Spleen (tissue), 11 donors: ENCODE results near the gene PROM1. TPM values are rescaled to one million over a fixed set of nuclear protein-coding genes. Genes with fewer than 3 reads are reported as not detected.
A peak's percentile ranks its signal among the peaks of the same experiment; 100 is the strongest.

ENCODE experiments used
- DNase-seq: peaks from one replicate; pipeline ENCODE4 v3.0.0-alpha.2; 2020
- H3K27ac ChIP-seq, 8 donors: fragments of 200-600 bp; sonication (generic) in 7 of 8; 1 replicate in 4 of 8; 2 replicates in 4 of 8; pipeline versions ENCODE4 v1.5.0 to v1.8.0; 2016 to 2021; ENCODE audit warnings: inconsistent platforms in 4 of 8, mild to moderate bottlenecking in 4 of 8, moderate library complexity in 1 of 8
- H3K27me3 ChIP-seq, 7 donors: fragments of 200-600 bp; sonication (generic) in 6 of 7; replicated peaks in 1 of 7; 1 replicate in 4 of 7; 2 replicates in 3 of 7; pipeline versions ENCODE4 v1.5.0 to v1.8.0; 2016 to 2021; ENCODE audit warnings: inconsistent platforms in 3 of 7, mild to moderate bottlenecking in 1 of 7
- H3K36me3 ChIP-seq, 6 donors: fragments of 200-600 bp; sonication (generic) in 5 of 6; 1 replicate in 4 of 6; 2 replicates in 2 of 6; pipeline versions ENCODE4 v1.5.0 to v1.8.0; 2016 to 2021; ENCODE audit warnings: inconsistent platforms in 2 of 6
- H3K4me1 ChIP-seq, 6 donors: fragments of 200-600 bp; sonication (generic) in 5 of 6; 1 replicate in 3 of 6; 2 replicates in 3 of 6; pipeline versions ENCODE4 v1.5.0 to v1.8.0; 2016 to 2021; ENCODE audit warnings: inconsistent platforms in 3 of 6
- H3K4me3 ChIP-seq, 8 donors: fragments of 200-600 bp; sonication (generic) in 7 of 8; 1 replicate in 4 of 8; 2 replicates in 4 of 8; pipeline versions ENCODE4 v1.5.0 to v1.8.0; 2016 to 2021; ENCODE audit warnings: inconsistent platforms in 4 of 8, mild to moderate bottlenecking in 4 of 8, moderate library complexity in 2 of 8
- H3K9me3 ChIP-seq, 8 donors: fragments of 200-600 bp; sonication (generic) in 7 of 8; 1 replicate in 4 of 8; 2 replicates in 4 of 8; pipeline versions ENCODE4 v1.5.0 to v1.8.0; 2016 to 2021; ENCODE audit warnings: inconsistent platforms in 4 of 8
- CTCF ChIP-seq, 11 experiments: fragments of 200-600 bp in 7 of 11; fragments of 450-650 bp in 4 of 11; sonication (generic) in 4 of 11; IDR thresholded peaks in 8 of 11; conservative IDR thresholded peaks in 3 of 11; 1 replicate in 7 of 11; 2 replicates in 4 of 11; pipeline versions ENCODE4 v1.4.0 to v1.8.0; 2016 to 2021; ENCODE audit warnings: antibody characterized with exemption in 11 of 11, inconsistent platforms in 4 of 11, mild to moderate bottlenecking in 1 of 11
- POLR2A ChIP-seq, 3 donors: fragments of 450-650 bp; IDR thresholded peaks; one replicate each; pipeline ENCODE4 v1.5.1; 2017; ENCODE audit warnings: antibody characterized with exemption in 3 of 3, mild to moderate bottlenecking in 1 of 3
- POLR2AphosphoS5 ChIP-seq, 3 donors: sonication (generic); formaldehyde crosslinking; IDR thresholded peaks; one replicate each; pipeline ENCODE4 v1.5.1; 2017; ENCODE audit warnings: antibody characterized with exemption in 3 of 3
- WGBS, 5 donors: extraction: QIAGEN DNeasy Blood & Tissue Kit in 3 of 5; methylation state at CpG; one replicate each; pipeline versions ENCODE4 v1.1.5 to v1.1.7; 2013 to 2018; 5-methylcytosine and 5-hydroxymethylcytosine counted together
- intact Hi-C: fragments of 100-400 bp; cut with DNase I; formaldehyde crosslinking; loops from one replicate; pipeline ENCODE4 v1.15.0; 2023; ENCODE audit warnings: low total_unique reads
- polyA plus RNA-seq, 3 donors: library from polyadenylated mRNA; stranded (reverse); fragments of 200-250 nt; gene quantifications; one replicate each; pipeline ENCODE4 v1.2.1, GENCODE V29; 2013
- total RNA-seq, 7 donors: library from RNA; depleted of rRNA in 3 of 7; stranded (reverse); fragments of >200 nt in 3 of 7; fragmentation: NEBNext Ultra II Directional in 4 of 7; extraction: Animal tissue kit (Norgen Biotek cat#: 25700) in 4 of 7; gene quantifications; one replicate each; pipeline versions ENCODE4 v1.1.0 to v1.2.1, GENCODE V29; 2016 to 2021
- donor health status: healthy with polysubstance abuse.
- donor health status: DM: no; HTN: no; CAD: no; lungs with moderate emphysema.
- donor health status: DM: no; HTN: no; CAD: no.
- donor health status: Bipolar disorder and iron deficiency.
- donor health status: healthy.
- donor health status: DM: no; HTN: no; CAD: no.
- donor health status: DM: yes; HTN: yes; CAD: no.

Gene PROM1
- total and polyA plus RNA-seq, 10 donors: 0.15 to 4.6 (median 0.93) TPM

GRCh38 chr4:16122784-16123183 is 39.0 kb upstream of the PROM1 start:
- intact Hi-C loops: no loop called here
- Histone ChIP-seq H3K27ac (peak overlapping the region in 1 of 8 donors; percentile 20), H3K9me3 (no peaks in the 10 kb centered on the region), H3K36me3 (no peaks in the 10 kb centered on the region), H3K4me3 (no peak overlapping the region), H3K4me1 (peaks cover 0 to 21% (median 0%) of the 10 kb centered on the region in 6 donors), H3K27me3 (no peaks in the 10 kb centered on the region)
- no peak for DNase-seq
- no peak for TF ChIP-seq POLR2AphosphoS5 (IDR thresholded peaks at IDR 0.05)
- TF ChIP-seq POLR2A (IDR thresholded peaks at IDR 0.05): no peak
- TF ChIP-seq CTCF (IDR thresholded peaks at IDR 0.05 in 8 of 11, conservative IDR thresholded peaks at IDR 0.05 in 3 of 11): no peak
- 13 to 36% (median 27%) methylated on average over 5 of the region's 5 CpGs for whole genome bisulfite sequencing, 5 donors

DNA sequence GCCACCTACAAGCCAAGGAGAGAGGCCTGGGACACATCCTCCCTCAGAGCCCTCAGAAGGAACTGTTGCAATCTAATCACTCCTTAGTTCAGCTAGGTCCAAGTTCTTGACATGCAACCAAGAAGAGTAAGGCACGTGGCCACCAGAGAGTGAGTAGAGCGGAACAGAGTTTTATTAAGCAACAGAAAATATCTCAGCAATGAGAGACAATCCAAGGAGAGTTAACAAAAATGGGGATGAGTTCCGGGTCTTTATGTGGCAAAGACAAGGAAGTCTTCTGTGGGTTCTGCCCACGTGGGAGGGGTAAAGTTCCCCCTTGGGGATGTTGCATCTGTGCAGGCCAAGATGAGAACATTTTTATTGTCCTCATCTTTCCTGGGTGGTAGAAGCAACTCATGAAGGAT is 38.5 kb upstream of the PROM1 start:
- H3K27me3 ChIP-seq: no peaks in the 10 kb centered on the region
- intact Hi-C loops: no loop called here
- 38 to 58% (median 41%) methylated on average over 4 of the region's 4 CpGs for WGBS, 5 donors
- H3K36me3 ChIP-seq: no peaks in the 10 kb centered on the region
- no peak for DNase-seq
- no peaks in the 10 kb centered on the region for H3K9me3 ChIP-seq
- no peak overlapping the region for H3K4me3 ChIP-seq
- TF ChIP-seq CTCF (IDR thresholded peaks at IDR 0.05 in 8 of 11, conservative IDR thresholded peaks at IDR 0.05 in 3 of 11) (no peak), POLR2AphosphoS5 (IDR thresholded peaks at IDR 0.05) (no peak), POLR2A (IDR thresholded peaks at IDR 0.05) (no peak)
- H3K27ac ChIP-seq: peak overlapping the region in 1 of 8 donors; percentile 20
- H3K4me1 ChIP-seq: peaks cover 0 to 21% (median 0%) of the 10 kb centered on the region in 6 donors

GRCh38 chr4:16120720-16121119 is 36.9 kb upstream of the PROM1 start:
- no peak overlapping the region for H3K27ac ChIP-seq
- intact Hi-C loops: no loop called here
- H3K27me3 ChIP-seq: no peaks in the 10 kb centered on the region
- TF ChIP-seq POLR2A (IDR thresholded peaks at IDR 0.05) (no peak), CTCF (IDR thresholded peaks at IDR 0.05 in 8 of 11, conservative IDR thresholded peaks at IDR 0.05 in 3 of 11) (no peak), POLR2AphosphoS5 (IDR thresholded peaks at IDR 0.05) (no peak)
- no peaks in the 10 kb centered on the region for H3K9me3 ChIP-seq
- peaks cover 0 to 21% (median 0%) of the 10 kb centered on the region in 6 donors for H3K4me1 ChIP-seq
- DNase-seq: no peak
- no peaks in the 10 kb centered on the region for H3K36me3 ChIP-seq
- no peak overlapping the region for H3K4me3 ChIP-seq
- 83 to 94% (median 87%) methylated on average over 4 of the region's 4 CpGs for WGBS, 5 donors

DNA sequence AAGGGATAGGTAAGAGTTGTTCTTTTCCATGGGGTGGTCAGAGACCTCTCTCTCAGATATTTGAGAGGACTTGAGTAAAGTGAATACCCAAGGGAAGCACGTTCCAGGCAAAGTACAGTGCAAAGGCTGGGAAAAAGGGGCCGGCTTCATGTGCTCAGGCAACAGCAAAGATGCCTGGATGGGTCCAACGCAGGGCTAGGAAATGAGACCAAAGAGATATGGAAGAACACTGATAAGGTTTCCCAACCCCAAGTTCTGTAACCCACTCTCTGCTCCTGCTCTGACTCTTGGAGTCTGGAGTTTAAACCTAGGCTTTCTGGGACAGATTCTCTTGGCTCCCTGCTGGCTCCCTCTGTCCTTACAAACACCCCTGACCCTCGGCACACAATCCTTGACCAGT is 36.2 kb upstream of the PROM1 start:
- TF ChIP-seq CTCF (IDR thresholded peaks at IDR 0.05 in 8 of 11, conservative IDR thresholded peaks at IDR 0.05 in 3 of 11) (no peak), POLR2AphosphoS5 (IDR thresholded peaks at IDR 0.05) (no peak), POLR2A (IDR thresholded peaks at IDR 0.05) (no peak)
- H3K4me3 ChIP-seq: no peak overlapping the region
- intact Hi-C loops: no loop called here
- H3K36me3 ChIP-seq: no peaks in the 10 kb centered on the region
- H3K27ac ChIP-seq: no peak overlapping the region
- H3K27me3 ChIP-seq: no peaks in the 10 kb centered on the region
- 78 to 93% (median 92%) methylated on average over 4 of the region's 4 CpGs for WGBS, 5 donors
- H3K9me3 ChIP-seq: no peaks in the 10 kb centered on the region
- peaks cover 0 to 21% (median 0%) of the 10 kb centered on the region in 6 donors for H3K4me1 ChIP-seq
- no peak for DNase-seq
